Measurements from ENCODE around the gene TGFB2.

- TF ChIP-seq CTCF (IDR thresholded peaks at IDR 0.05) (no peak), EZH2 (IDR thresholded peaks at IDR 0.05; ENCODE audit: borderline replicate concordance, insufficient read depth, low read depth, low read length, poor library complexity, severe bottlenecking) (no peak)
Observed at GRCh38 chr1:218485241-218485928, 140.2 kb downstream of the TGFB2 start.
